A673 (cell line): ENCODE measurements around the gene UMODL1. TPM values are rescaled to one million over a fixed set of nuclear protein-coding genes. Genes with fewer than 3 reads are reported as not detected.

Source experiments
- BruUV-seq: library from RNA; stranded (reverse); fragments of 400-500 nt; replicated peaks from 2 replicates; lab custom pipeline; 2021; lab: Mats Ljungman, UMichigan
- CTCF ChIA-PET: fragments of 300-600 bp; sonication (Branson Sonifier 250); formaldehyde crosslinking; loops from one replicate; lab custom pipeline; 2022; ENCODE audit warnings: antibody characterized with exemption; lab: Charles Lee
- POLR2A ChIA-PET: fragments of 300-600 bp; sonication (Branson Sonifier 250); formaldehyde crosslinking; loops from one replicate; lab custom pipeline; 2022; ENCODE audit warnings: antibody characterized with exemption; ENCODE audit not compliant: low non-redundant PET; lab: Charles Lee
- DNase-seq: peaks from one replicate; pipeline ENCODE4 v3.0.0-alpha.2; 2015; ENCODE audit warnings: low spot score
- H3K27ac ChIP-seq: fragments of 200-600 bp; sonication (generic); 2 replicates; pipeline ENCODE4 v1.5.1; 2016; ENCODE audit warnings: mixed run types, low read depth, mild to moderate bottlenecking, mixed read lengths, antibody characterized with exemption, low read length; ENCODE audit not compliant: poor library complexity, severe bottlenecking
- H3K27me3 ChIP-seq: fragments of 200-600 bp; sonication (generic); replicated peaks from 2 replicates; pipeline ENCODE4 v1.6.1; 2017; ENCODE audit warnings: mixed run types, low read depth, mild to moderate bottlenecking, mixed read lengths, antibody characterized with exemption, low read length; ENCODE audit not compliant: insufficient read depth, poor library complexity
- H3K36me3 ChIP-seq: fragments of 200-600 bp; sonication (generic); 2 replicates; pipeline ENCODE4 v1.6.1; 2016; ENCODE audit warnings: mixed run types, mild to moderate bottlenecking, mixed read lengths, antibody characterized with exemption, low read length; ENCODE audit not compliant: insufficient read depth, poor library complexity, severe bottlenecking
- H3K4me1 ChIP-seq: fragments of 200-600 bp; sonication (generic); 2 replicates; pipeline ENCODE4 v1.6.1; 2017; ENCODE audit warnings: mixed run types, mild to moderate bottlenecking, mixed read lengths, antibody characterized with exemption, low read length; ENCODE audit not compliant: insufficient read depth, poor library complexity, severe bottlenecking
- H3K4me3 ChIP-seq: fragments of 200-600 bp; sonication (generic); 2 replicates; pipeline ENCODE4 v1.5.1; 2016; ENCODE audit warnings: low read depth, mixed run types, mild to moderate bottlenecking, mixed read lengths, low read length; ENCODE audit not compliant: poor library complexity, severe bottlenecking
- H3K9me3 ChIP-seq: fragments of 200-600 bp; sonication (generic); 2 replicates; pipeline ENCODE4 v1.6.1; 2016; ENCODE audit warnings: mixed run types, low read depth, mild to moderate bottlenecking, mixed read lengths, antibody characterized with exemption, low read length; ENCODE audit not compliant: poor library complexity, severe bottlenecking
- CTCF ChIP-seq: fragments of 300-800, 200-600 bp; sonication (generic); conservative IDR thresholded peaks from 2 replicates; pipeline ENCODE4 v1.5.1; 2017; ENCODE audit warnings: low read depth, mild to moderate bottlenecking, antibody characterized with exemption, low read length, moderate library complexity, mixed read lengths
- EZH2 ChIP-seq: fragments of 200-600 bp; sonication (generic); IDR thresholded peaks from 2 replicates; pipeline ENCODE4 v1.6.1; 2017; ENCODE audit warnings: borderline replicate concordance, low read depth, mild to moderate bottlenecking, mixed read lengths, antibody characterized with exemption, low read length; ENCODE audit not compliant: poor library complexity, severe bottlenecking
- intact Hi-C: fragments of 100-400 bp; cut with micrococcal nuclease; formaldehyde crosslinking; loops from one replicate; pipeline ENCODE4 v1.10.0; 2022; ENCODE audit not compliant: unreplicated experiment
- total RNA-seq: library from RNA; stranded (reverse); gene quantifications from 2 replicates; pipeline ENCODE4 v1.2.3, GENCODE V29; 2021

Gene UMODL1
- total RNA-seq, 1 experiment from 2014 or later = not detected

- H3K4me3 ChIP-seq = no peak overlapping the region
- H3K27ac ChIP-seq = no peak overlapping the region
- H3K36me3 ChIP-seq = no peaks in the 10 kb centered on the region
- ChIA-PET POLR2A (no interaction called here), CTCF (interaction anchor here (0.6 to 1.8 kb wide), 4 partner anchors 9 to 496 kb away, joined by 5 to 8 read pairs (median 7); no protein-coding TSS in a partner anchor)
- TF ChIP-seq EZH2 (no peak), CTCF (no peak)
- no TSS peak for BruUV-seq
- DNase-seq = no peak
- H3K27me3 ChIP-seq = no peaks in the 10 kb centered on the region
- H3K9me3 ChIP-seq = no peaks in the 10 kb centered on the region
- H3K4me1 ChIP-seq = peaks cover 4% of the 10 kb centered on the region
- intact Hi-C loops = no loop called here
These were observed 37.6 kb downstream of the UMODL1 start for GRCh38 chr21:42108554-42109340.

- H3K4me3 ChIP-seq = no peak overlapping the region
- no peak for TF ChIP-seq EZH2
- no peak for TF ChIP-seq CTCF
- no TSS peak for BruUV-seq
- no peaks in the 10 kb centered on the region for H3K36me3 ChIP-seq
- intact Hi-C loops = no loop called here
- DNase-seq = no peak
- no peaks in the 10 kb centered on the region for H3K27me3 ChIP-seq
- no peaks in the 10 kb centered on the region for H3K9me3 ChIP-seq
- POLR2A ChIA-PET = no interaction called here
- H3K27ac ChIP-seq = no peak overlapping the region
- CTCF ChIA-PET = interaction anchor here (0.6 kb wide), 1 partner anchor 200 kb away, joined by 5 read pairs; no protein-coding TSS in a partner anchor
- H3K4me1 ChIP-seq = peaks cover 4% of the 10 kb centered on the region
These were observed 38.4 kb downstream of the UMODL1 start for GRCh38 chr21:42109473-42109872.

GRCh38 chr21:42109873-42110525 lies 38.9 kb downstream of the UMODL1 start:
- POLR2A ChIA-PET = no interaction called here
- H3K27ac ChIP-seq = no peak overlapping the region
- TF ChIP-seq CTCF = no peak
- no peak for TF ChIP-seq EZH2
- intact Hi-C loops = loop anchor here (10.0 kb wide), 1 partner anchor 225 kb away; no protein-coding TSS in a partner anchor
- no TSS peak for BruUV-seq
- no peaks in the 10 kb centered on the region for H3K9me3 ChIP-seq
- H3K4me1 ChIP-seq = peaks cover 4% of the 10 kb centered on the region
- H3K36me3 ChIP-seq = no peaks in the 10 kb centered on the region
- no peaks in the 10 kb centered on the region for H3K27me3 ChIP-seq
- CTCF ChIA-PET = no interaction called here
- no peak for DNase-seq
- no peak overlapping the region for H3K4me3 ChIP-seq
